Measurements from ENCODE around the gene EPM2AIP1.

The EPM2AIP1 gene

GRCh38 chr3:37031096-37031682 lies 38.3 kb upstream of the EPM2AIP1 start:
- in situ Hi-C loops (cut with MboI; ENCODE audit: low sequenced_read_pairs, unreplicated experiment), result no loop called here
- no peak for TF ChIP-seq CTCF (IDR thresholded peaks at IDR 0.05; ENCODE audit: borderline replicate concordance, control extremely low read depth, extremely low read depth, insufficient read depth, missing control alignments)
- no peak for DNase-seq (ENCODE audit: low spot score)

- TF ChIP-seq CTCF (IDR thresholded peaks at IDR 0.05; ENCODE audit: borderline replicate concordance, control extremely low read depth, extremely low read depth, insufficient read depth, missing control alignments), result no peak
- in situ Hi-C loops (cut with MboI; ENCODE audit: low sequenced_read_pairs, unreplicated experiment), result no loop called here
- no peak for DNase-seq (ENCODE audit: low spot score)
Measured at GRCh38 chr3:37030588-37030987, 37.7 kb upstream of the EPM2AIP1 start.

- in situ Hi-C loops (cut with MboI; ENCODE audit: low sequenced_read_pairs, unreplicated experiment), result no loop called here
- no peak for DNase-seq (ENCODE audit: low spot score)
- no peak for TF ChIP-seq CTCF (IDR thresholded peaks at IDR 0.05; ENCODE audit: borderline replicate concordance, control extremely low read depth, extremely low read depth, insufficient read depth, missing control alignments)
Measured at GRCh38 chr3:37029516-37030163, 36.7 kb upstream of the EPM2AIP1 start.

GRCh38 chr3:37029111-37029510 lies 36.2 kb upstream of the EPM2AIP1 start:
- in situ Hi-C loops (cut with MboI; ENCODE audit: low sequenced_read_pairs, unreplicated experiment), result no loop called here
- TF ChIP-seq CTCF (IDR thresholded peaks at IDR 0.05; ENCODE audit: borderline replicate concordance, control extremely low read depth, extremely low read depth, insufficient read depth, missing control alignments), result no peak
- no peak for DNase-seq (ENCODE audit: low spot score)

GRCh38 chr3:37028329-37028728 lies 35.4 kb upstream of the EPM2AIP1 start:
- in situ Hi-C loops (cut with MboI; ENCODE audit: low sequenced_read_pairs, unreplicated experiment), result no loop called here
- no peak for DNase-seq (ENCODE audit: low spot score)

GRCh38 chr3:37026851-37027250 lies 33.9 kb upstream of the EPM2AIP1 start:
- no peak for DNase-seq (ENCODE audit: low spot score)
- in situ Hi-C loops (cut with MboI; ENCODE audit: low sequenced_read_pairs, unreplicated experiment), result no loop called here

More at GRCh38 chr3:37028329-37028728, 35.4 kb upstream of the EPM2AIP1 start:
- TF ChIP-seq CTCF (IDR thresholded peaks at IDR 0.05; ENCODE audit: borderline replicate concordance, control extremely low read depth, extremely low read depth, insufficient read depth, missing control alignments), result no peak

More at GRCh38 chr3:37026851-37027250, 33.9 kb upstream of the EPM2AIP1 start:
- no peak for TF ChIP-seq CTCF (IDR thresholded peaks at IDR 0.05; ENCODE audit: borderline replicate concordance, control extremely low read depth, extremely low read depth, insufficient read depth, missing control alignments)
